ENCODE data around the gene ANXA2. TPM values are rescaled to one million over a fixed set of nuclear protein-coding genes. Genes with fewer than 3 reads are reported as not detected.

ANXA2 gene
- polyA plus RNA-seq, 10 donors, result 401 to 761 (median 500) TPM

GRCh38 chr15:60372756-60373155 is 25.0 kb downstream of the ANXA2 start:
- DNase-seq, result no peak

- DNase-seq, result no peak
These were observed 25.6 kb downstream of the ANXA2 start for GRCh38 chr15:60372227-60372626.

DNA sequence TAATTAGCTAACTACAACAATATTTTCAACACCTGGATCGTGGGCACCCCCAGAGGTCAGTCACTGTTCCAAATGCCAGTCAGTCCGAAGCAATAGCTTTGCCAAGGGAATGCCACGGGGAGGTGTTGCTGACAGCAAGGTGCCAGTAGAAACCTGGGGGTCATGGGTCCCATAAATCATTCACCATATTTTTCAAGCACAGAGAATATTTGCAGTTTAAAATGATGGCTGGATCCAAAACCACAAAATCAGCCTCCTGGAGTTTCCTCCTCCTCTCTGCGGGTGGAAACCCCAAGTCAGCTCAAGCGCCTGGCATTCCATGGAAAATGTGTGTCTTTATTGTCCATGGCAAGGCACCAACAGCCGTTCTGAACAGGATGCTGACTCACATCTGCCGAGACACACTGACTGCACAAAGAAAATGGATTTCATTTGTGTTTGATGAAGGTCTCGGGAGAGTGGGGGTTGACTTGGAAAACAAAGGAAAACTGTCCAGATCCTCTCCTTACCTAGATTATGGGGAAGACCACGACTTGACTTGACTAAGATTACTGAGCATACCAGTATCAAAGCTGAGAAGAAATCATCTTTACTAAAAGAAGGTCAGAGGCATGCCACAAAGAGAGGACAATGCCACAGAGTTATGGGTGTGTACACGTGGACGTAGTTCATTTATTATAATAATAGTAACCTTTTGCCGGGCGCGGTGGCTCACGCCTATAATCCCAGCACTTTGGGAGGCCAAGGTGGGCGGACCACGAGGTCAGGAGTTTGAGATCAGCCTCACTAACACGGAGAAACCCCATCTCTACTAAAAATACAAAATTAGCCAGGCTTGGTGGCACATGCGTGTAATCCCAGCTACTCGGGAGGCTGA is 26.4 kb downstream of the ANXA2 start:
- DNase-seq, result peak; percentile 81 to 98 (median 89)

GRCh38 chr15:60370869-60371136 is 27.0 kb downstream of the ANXA2 start:
- no peak for DNase-seq

GRCh38 chr15:60370105-60370868 is 27.5 kb downstream of the ANXA2 start:
- DNase-seq, result no peak

DNA sequence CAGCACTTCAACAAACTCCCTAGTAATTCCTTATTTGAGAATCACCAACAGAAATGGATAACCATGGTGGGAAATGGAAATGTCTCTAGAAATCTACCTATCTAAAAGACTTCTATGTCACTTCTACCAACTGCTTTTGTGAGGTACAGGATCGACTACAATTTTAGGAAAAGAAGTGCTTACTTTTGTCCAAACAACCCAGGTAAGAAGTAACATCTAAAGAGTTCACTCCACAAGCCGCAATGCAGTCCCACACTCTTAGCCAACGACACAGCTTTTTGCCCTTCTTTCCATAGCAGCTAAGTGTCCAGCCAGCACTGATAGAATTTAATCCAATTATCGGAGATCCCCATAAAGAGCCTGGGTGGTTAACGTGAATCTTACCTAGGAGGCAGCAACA is 28.1 kb downstream of the ANXA2 start:
- no peak for DNase-seq

GRCh38 chr15:60364612-60364924 is 33.2 kb downstream of the ANXA2 start:
- DNase-seq, result no peak

GRCh38 chr15:60363903-60364611 is 33.7 kb downstream of the ANXA2 start:
- no peak for DNase-seq

- DNase-seq, result no peak
These were observed 34.7 kb downstream of the ANXA2 start for GRCh38 chr15:60363087-60363549.

- peak in 1 of 3 donors; percentile 67 for DNase-seq
These were observed 35.3 kb downstream of the ANXA2 start for GRCh38 chr15:60362321-60363086.

GRCh38 chr15:60359738-60360137 is 38.0 kb downstream of the ANXA2 start:
- DNase-seq, result peak in 2 of 3 donors; percentile 68 to 76

GRCh38 chr15:60358935-60359682 is 38.7 kb downstream of the ANXA2 start:
- DNase-seq, result peak in 1 of 3 donors; percentile 64

DNA sequence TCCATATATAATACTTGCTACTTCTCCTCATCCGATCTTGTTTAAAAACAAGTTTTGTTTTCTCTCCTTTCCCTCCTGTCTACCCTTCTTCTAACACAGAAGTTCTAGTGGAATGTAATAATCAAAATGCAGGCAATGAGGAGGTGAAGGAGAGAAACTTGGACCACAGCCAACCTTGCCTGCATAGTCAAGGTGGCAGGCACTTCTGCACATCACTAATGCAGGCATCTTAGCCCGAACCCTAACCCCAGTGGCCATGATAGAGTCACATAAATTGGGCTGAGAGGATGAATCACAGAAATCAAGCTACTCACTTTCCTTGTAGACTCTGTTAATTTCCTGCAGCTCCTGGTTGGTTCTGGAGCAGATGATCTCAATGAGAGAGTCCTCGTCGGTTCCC is 41.0 kb downstream of the ANXA2 start:
- DNase-seq, result no peak

DNA sequence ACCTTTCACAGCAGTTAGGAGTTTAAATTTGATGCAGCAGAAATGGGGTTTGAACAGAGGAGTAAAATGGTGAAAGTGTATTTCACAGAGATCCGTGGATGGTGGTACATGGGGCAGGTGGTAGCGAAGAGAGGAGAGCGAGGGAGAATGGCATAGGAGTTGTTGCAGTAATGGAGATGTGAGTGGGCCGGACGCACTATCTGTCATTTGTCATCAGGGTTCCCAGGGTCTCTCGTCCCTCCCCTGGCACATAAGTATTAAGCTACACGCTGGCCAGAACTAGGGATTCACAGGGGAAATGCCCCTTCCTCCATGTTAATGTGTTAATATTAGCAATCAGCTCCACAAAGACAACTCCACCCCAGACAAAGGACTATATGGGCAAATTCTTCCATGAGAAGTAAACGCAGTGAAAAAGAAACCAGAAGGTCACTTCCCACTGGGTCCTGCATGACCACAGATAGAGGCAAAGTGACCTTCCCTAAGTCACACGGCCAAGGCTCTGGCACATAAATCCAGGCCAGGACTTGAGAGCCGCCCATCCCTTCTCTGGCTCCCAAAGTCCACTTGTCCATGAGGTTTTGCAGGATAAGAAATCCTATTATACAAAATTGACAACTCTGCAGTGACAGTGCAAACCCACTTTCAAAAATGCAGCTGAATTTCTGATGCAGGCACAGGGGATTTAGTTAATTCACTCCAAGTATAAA is 42.5 kb downstream of the ANXA2 start:
- no peak for DNase-seq

DNA sequence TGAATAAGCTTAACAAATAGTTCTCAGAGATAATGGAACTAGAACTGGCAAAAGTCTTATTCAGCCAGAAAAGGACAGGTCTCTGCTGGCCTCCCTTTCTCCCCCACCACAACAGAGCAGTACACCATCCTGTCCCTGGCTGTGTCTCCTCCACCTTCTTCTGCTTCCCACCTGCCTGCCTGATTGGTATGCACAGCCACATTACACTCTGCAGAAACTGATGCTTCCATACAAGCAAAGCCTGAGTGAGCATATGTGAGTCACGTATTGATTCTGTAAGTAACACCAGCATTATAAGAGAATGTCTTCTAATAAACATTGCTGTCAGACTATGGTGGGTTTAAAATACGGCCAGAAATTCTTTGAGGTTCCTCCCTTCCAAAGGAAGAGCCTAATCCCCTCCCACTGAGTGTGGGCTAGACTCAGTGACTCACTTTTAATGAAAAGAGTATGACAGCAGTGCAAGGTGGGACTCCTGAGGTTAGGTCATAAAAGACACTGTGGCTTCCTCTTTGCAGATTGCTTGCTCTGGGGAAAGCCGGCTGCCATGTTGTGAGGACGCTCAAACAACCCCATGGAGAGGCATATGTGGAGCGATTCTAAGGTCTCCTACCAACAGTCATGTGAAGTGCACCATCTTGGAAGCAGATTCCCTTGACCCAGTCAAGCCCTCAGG is 44.4 kb downstream of the ANXA2 start:
- peak in 1 of 3 donors; percentile 73 for DNase-seq

- no peak for DNase-seq
These were observed 45.3 kb downstream of the ANXA2 start for GRCh38 chr15:60352525-60352924.

DNA sequence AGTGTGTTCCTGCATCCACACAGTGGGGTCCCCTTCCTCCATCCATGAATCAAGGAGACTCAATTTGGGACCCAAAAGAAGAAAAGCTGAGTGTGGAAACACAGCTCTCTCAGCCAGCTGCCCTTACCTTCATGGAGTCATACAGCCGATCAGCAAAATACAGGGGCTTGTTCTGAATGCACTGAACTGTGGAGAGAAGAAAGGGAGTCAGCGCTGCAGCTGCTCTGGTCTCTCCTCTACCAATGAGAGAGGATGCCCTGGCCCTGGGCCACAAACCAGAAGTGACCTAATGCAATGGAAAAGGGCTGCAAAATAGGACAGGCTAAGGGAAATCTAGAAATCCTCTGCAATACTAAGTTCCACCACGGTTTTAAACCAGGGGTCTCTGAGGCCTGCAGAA is 46.7 kb downstream of the ANXA2 start:
- DNase-seq, result peak in 1 of 3 donors; percentile 56

DNA sequence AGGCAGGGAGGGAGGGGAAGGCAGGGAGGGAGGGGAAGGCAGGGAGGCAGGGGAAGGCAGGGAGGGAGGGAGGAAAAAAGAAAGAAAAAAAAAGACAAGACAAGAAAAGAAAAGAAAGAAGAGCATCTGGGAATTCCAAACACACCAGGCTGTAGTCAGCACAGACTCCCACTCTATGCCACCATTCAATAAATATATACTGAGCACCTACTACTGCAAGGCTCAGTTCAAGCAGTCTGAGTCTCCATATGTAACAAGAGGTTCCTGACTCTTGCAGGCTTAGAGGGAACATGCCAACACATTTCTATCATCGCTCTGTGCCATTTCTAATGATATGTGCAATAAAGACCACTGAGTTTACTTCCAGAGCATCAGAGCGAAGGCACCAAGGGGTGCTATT is 47.7 kb downstream of the ANXA2 start:
- no peak for DNase-seq

GRCh38 chr15:60349589-60349988 is 48.2 kb downstream of the ANXA2 start:
- no peak for DNase-seq
